Glutamatergic neuron (in vitro differentiated cells): ENCODE measurements around the gene ANGPTL8. TPM values are rescaled to one million over a fixed set of nuclear protein-coding genes. Genes with fewer than 3 reads are reported as not detected.

Experiments used
- DNase-seq: peaks from one replicate; pipeline ENCODE4 v3.0.0; 2022
- H3K27ac Mint-ChIP-seq: one replicate; pipeline ENCODE4 v1.8.0; 2020; ENCODE audit warnings: mild to moderate bottlenecking, mixed read lengths, inconsistent platforms; ENCODE audit not compliant: unreplicated experiment
- H3K27me3 Mint-ChIP-seq: one replicate; pipeline ENCODE4 v1.8.0; 2020; ENCODE audit warnings: mild to moderate bottlenecking, moderate library complexity, mixed read lengths, inconsistent platforms; ENCODE audit not compliant: unreplicated experiment
- H3K36me3 Mint-ChIP-seq: one replicate; pipeline ENCODE4 v1.8.0; 2020; ENCODE audit warnings: mild to moderate bottlenecking, mixed read lengths, inconsistent platforms; ENCODE audit not compliant: unreplicated experiment
- H3K4me1 Mint-ChIP-seq: one replicate; pipeline ENCODE4 v1.8.0; 2020; ENCODE audit warnings: mild to moderate bottlenecking, low read depth, mixed read lengths, inconsistent platforms; ENCODE audit not compliant: unreplicated experiment
- H3K4me3 Mint-ChIP-seq: one replicate; pipeline ENCODE4 v1.8.0; 2020; ENCODE audit warnings: mild to moderate bottlenecking, mixed read lengths, inconsistent platforms; ENCODE audit not compliant: unreplicated experiment
- H3K9me3 Mint-ChIP-seq: one replicate; pipeline ENCODE4 v1.8.0; 2020; ENCODE audit warnings: mild to moderate bottlenecking, moderate library complexity, mixed read lengths, inconsistent platforms; ENCODE audit not compliant: unreplicated experiment
- CTCF ChIP-seq: fragments of 200-600 bp; sonication (generic); IDR thresholded peaks from one replicate; pipeline ENCODE4 v1.5.0; 2021; ENCODE audit not compliant: partially characterized antibody, unreplicated experiment
- total RNA-seq: library from RNA; stranded (reverse); fragmentation: NEBNext Ultra II Directional; extraction: Animal tissue kit (Norgen Biotek cat#: 25700); gene quantifications from one replicate; pipeline ENCODE4 v1.2.1, GENCODE V29; 2021; ENCODE audit not compliant: unreplicated experiment

Gene ANGPTL8
- total RNA-seq, 1 donor from 2014 or later: not detected

- TF ChIP-seq CTCF: no peak
- Mint-ChIP-seq H3K36me3 (no peaks in the 10 kb centered on the region), H3K27ac (peak overlapping the region; percentile 89), H3K9me3 (peaks cover 11% of the 10 kb centered on the region), H3K4me1 (peaks cover 8% of the 10 kb centered on the region), H3K4me3 (no peak overlapping the region), H3K27me3 (peaks cover 12% of the 10 kb centered on the region)
- DNase-seq: no peak
Observed at GRCh38 chr19:11267316-11268085, 28.1 kb downstream of the ANGPTL8 start.

- H3K9me3 Mint-ChIP-seq: peaks cover 7% of the 10 kb centered on the region
- peaks cover 8% of the 10 kb centered on the region for H3K27me3 Mint-ChIP-seq
- DNase-seq: peak; percentile 45
- peaks cover 8% of the 10 kb centered on the region for H3K4me1 Mint-ChIP-seq
- peak overlapping the region; percentile 28 for H3K4me3 Mint-ChIP-seq
- peak overlapping the region; percentile 89 for H3K27ac Mint-ChIP-seq
- no peaks in the 10 kb centered on the region for H3K36me3 Mint-ChIP-seq
- no peak for TF ChIP-seq CTCF
Observed at GRCh38 chr19:11268783-11269267, 29.4 kb downstream of the ANGPTL8 start.

GRCh38 chr19:11269408-11269807, 30.0 kb downstream of the ANGPTL8 start:
- no peak for DNase-seq
- Mint-ChIP-seq H3K36me3 (no peaks in the 10 kb centered on the region), H3K4me1 (peaks cover 7% of the 10 kb centered on the region), H3K4me3 (peak overlapping the region; percentile 60), H3K9me3 (peaks cover 7% of the 10 kb centered on the region), H3K27ac (peak overlapping the region; percentile 89), H3K27me3 (peaks cover 8% of the 10 kb centered on the region)
- no peak for TF ChIP-seq CTCF

- no peak overlapping the region for H3K27ac Mint-ChIP-seq
- peaks cover 4% of the 10 kb centered on the region for H3K36me3 Mint-ChIP-seq
- H3K4me1 Mint-ChIP-seq: peaks cover 12% of the 10 kb centered on the region
- no peak for TF ChIP-seq CTCF
- H3K9me3 Mint-ChIP-seq: peaks cover 8% of the 10 kb centered on the region
- peaks cover 9% of the 10 kb centered on the region for H3K27me3 Mint-ChIP-seq
- H3K4me3 Mint-ChIP-seq: peak overlapping the region; percentile 34
- no peak for DNase-seq
Observed at GRCh38 chr19:11273296-11273695, 33.9 kb downstream of the ANGPTL8 start.

- no peak for DNase-seq
- peaks cover 6% of the 10 kb centered on the region for H3K27me3 Mint-ChIP-seq
- no peak for TF ChIP-seq CTCF
- H3K9me3 Mint-ChIP-seq: peaks cover 11% of the 10 kb centered on the region
- H3K4me3 Mint-ChIP-seq: no peak overlapping the region
- peaks cover 4% of the 10 kb centered on the region for H3K36me3 Mint-ChIP-seq
- H3K4me1 Mint-ChIP-seq: peaks cover 8% of the 10 kb centered on the region
- no peak overlapping the region for H3K27ac Mint-ChIP-seq
Observed at GRCh38 chr19:11273989-11274388, 34.6 kb downstream of the ANGPTL8 start.
